Measurements from ENCODE around the gene CRISP2.

Gene CRISP2

DNA sequence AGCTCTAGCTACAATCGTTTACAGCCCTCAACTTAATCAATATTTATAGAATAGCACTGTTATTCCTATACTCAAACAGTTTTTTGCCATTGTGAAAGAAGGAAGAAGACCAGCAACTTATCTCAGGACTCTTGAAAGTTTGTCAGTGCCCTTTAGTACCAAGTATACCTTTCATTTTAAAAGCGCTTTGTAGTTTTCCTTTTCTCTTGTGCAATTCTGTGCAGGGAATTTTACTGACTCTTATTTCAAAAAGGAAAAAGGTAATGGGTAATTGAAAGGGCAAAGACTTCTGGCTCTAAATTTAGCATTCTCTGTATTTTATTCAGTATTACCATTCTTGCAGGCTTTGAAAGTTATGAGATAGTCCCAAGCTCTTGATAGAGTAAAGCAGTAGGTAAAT lies 59.9 kb downstream of the CRISP2 start:
- DNase-seq: no peak

DNA sequence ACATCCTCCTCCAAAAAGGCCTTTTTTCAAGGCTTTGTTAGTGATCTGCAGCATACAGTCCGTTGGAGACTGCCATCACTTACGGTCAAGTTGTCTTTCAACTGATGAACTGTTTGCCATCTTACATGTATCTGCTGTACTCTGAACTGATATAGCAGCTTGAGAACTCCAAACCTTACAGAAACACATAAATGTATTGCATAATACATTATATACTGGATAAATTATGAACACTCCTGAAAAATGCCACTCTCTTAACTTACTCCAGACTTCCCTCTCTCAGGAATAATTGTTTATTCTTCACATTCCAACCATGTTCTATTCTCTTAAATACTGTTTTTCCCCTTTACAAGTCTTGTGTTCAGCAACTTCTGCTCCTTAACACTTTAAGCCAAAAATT lies 62.1 kb downstream of the CRISP2 start:
- no peak for DNase-seq

DNA sequence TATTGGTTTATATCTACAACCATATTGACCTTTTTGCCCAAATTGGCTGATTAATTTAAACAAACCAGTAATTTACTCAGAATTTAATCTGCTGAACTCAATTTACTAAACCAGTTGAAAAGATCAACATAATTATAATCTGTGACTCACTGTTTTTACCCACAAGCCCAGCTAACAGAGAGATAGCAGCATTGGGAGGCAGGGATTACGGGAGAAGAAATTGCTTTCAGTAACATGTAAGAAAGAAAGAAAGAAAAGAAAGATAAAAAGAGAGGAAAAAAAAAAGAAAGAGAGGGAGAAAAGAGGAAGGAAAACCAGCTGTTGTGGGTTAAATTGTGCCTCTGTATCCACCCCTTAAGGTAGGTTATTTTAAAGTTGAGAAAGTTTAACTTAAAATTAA lies 63.4 kb downstream of the CRISP2 start:
- no peak for DNase-seq

DNA sequence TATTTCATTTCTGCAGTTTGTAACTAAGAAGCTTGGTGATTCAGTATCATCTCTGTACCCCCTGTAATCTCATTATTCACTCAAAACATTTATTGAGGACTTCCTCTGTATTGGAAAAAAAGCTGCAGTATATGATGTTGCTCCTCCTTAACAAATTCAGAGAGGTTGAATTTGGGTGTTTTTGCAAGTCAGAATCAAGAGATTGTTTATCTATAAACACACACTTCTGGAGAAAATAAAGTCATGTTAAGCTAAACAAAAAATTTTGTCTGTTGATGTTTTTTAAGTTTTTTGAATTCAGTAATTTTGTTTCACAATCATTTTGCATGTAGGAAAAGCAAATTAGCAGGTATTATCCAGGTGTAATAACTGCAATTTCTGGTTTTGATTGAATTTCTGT lies 65.3 kb downstream of the CRISP2 start:
- no peak for DNase-seq

DNA sequence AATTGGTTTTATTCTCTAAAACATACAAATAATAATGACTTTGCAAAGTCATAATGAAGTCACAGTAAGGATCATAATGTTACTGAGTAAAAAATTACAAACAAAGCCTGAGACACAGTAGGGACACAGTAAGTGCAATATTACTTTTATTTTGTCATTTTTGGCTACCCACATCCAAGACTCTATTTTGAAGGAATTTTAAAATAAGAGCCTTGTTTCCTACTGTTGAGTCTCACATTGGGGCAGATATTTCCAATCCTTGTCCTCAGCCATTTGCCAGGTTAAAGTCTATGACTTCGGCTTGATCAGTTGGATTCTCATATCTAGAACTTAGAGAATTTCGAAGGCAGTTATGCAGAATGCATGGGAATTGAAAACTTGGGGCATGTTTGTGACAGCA lies 65.9 kb downstream of the CRISP2 start:
- DNase-seq: no peak

DNA sequence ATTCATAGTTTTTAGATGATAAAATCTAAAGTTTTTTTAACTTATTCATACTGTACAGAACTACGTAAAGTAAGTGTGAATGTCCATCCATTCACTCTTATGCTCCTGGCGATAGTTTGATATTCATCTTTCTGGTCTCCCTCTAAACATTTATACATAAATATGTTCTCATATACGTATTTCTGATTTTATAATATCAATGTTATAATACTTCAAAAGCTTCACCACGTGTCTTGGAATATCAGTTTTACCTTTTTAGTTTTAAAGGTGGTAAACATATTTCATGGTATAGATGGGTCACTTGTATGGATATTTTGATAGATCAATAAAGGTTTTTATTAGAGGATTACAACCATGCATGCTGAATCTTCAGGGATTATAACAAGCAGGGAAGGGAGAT lies 66.4 kb downstream of the CRISP2 start:
- DNase-seq: no peak

DNA sequence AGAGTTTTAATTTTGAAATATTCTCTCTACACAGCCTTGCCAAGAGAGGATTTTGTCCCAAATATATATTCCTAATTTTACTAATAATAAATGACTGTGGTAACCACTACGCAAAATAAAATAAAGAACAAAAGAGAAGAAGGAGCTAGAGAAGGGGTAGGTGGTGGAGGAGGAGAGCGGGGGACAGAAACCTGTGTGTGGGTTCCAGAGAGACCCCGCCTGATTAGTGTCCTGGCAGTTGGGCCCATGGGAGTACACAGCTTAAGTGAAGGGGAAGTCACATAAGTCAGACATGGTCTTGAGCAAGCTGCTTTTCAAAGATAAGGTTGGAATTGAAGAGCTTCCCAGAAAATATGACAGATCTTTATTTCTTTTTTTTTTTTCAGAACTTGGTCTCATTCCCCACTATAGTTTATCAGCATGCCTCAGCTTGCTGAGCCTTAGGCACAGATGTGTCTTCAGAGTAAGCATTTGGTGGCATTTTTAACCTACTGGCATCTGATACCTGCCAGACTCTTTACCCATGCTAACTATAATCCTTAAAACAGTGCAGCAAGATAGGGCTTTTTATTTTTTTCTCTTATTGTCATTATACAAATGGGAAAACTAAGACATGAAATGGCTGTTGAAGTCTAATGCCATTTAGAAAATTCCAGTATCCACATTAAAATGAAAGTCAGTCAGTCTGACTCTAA lies 67.1 kb downstream of the CRISP2 start:
- DNase-seq: no peak

DNA sequence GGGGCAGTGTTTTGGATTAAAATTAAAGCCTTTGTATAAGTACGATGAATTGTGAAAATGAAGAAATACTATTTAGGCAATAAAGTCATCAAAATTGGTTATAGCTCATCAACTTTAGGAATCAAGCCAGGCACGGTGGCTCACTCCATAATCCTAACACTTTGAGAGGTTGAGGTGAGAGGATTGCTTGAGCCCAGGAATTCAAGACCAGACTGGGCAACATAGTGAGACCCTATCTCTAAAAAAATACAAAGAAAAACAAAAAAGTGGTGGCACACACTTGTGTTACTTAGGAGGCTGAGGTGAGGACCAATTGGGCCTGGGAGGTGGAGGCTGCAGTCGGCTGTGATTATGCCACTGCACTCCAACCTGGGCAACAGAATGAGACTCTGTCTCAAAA lies 68.2 kb downstream of the CRISP2 start:
- DNase-seq: no peak

Measured in CD4-positive, alpha-beta T cell treated with Interleukin-1 beta for 1 hour (primary cell).